Mucosa of descending colon (tissue), 3 donors: ENCODE data around the gene FGF11. TPM values are rescaled to one million over a fixed set of nuclear protein-coding genes. Genes with fewer than 3 reads are reported as not detected.
A peak's percentile ranks its signal among the peaks of the same experiment; 100 is the strongest.
"Not testable (repeated sequence)": the region's sequence is repeated elsewhere in the genome, so short reads cannot be mapped to it uniquely, and the experiment has no call there.

Experiments
- ATAC-seq: fragments of 200-7000 bp; cut with Tn5 transposase; one replicate; pipeline ENCODE4 v1.9.1; 2020; ENCODE audit warnings: mild to moderate bottlenecking, moderate library complexity
- DNase-seq, 3 donors: peaks; one replicate each; pipeline ENCODE4 v3.0.0-alpha.2; 2020
- H3K36me3 ChIP-seq: fragments of 200-600 bp; one replicate; pipeline ENCODE4 v1.8.0; 2021; ENCODE audit warnings: low read depth, mild to moderate bottlenecking
- H3K4me1 ChIP-seq: fragments of 200-600 bp; one replicate; pipeline ENCODE4 v1.8.0; 2021; ENCODE audit warnings: low read depth, mild to moderate bottlenecking
- H3K4me3 ChIP-seq: fragments of 200-600 bp; one replicate; pipeline ENCODE4 v1.8.0; 2021; ENCODE audit warnings: mild to moderate bottlenecking
- H3K9me3 ChIP-seq: fragments of 200-600 bp; one replicate; pipeline ENCODE4 v1.8.0; 2021; ENCODE audit warnings: mild to moderate bottlenecking
- CTCF ChIP-seq: fragments of 200-600 bp; IDR thresholded peaks from one replicate; pipeline ENCODE4 v1.8.0; 2022; ENCODE audit warnings: antibody characterized with exemption, mild to moderate bottlenecking
- intact Hi-C, 2 donors: fragments of 100-400 bp; cut with DNase I in 1 of 2; cut with micrococcal nuclease in 1 of 2; formaldehyde crosslinking; loops; one replicate each; pipeline versions ENCODE4 v1.11.0 to v1.11.1; 2022; cut with DNase I, micrococcal nuclease
- total RNA-seq, 3 donors: library from RNA; stranded (reverse); fragmentation: NEBNext Ultra II Directional in 2 of 3; extraction: Animal tissue kit (Norgen Biotek cat#: 25700) in 2 of 3; gene quantifications; one replicate each; pipeline versions ENCODE4 v1.2.1 to v1.2.4, GENCODE V29; 2021 to 2023
- donor health status: DM: no; HTN: no; CAD: no; lungs with moderate emphysema.
- donor health status: DM: no; HTN: no; CAD: no.
- donor health status: DM: no; HTN: yes; CAD: no.

The FGF11 gene
- total RNA-seq, 3 donors from 2014 or later: 1.4 to 3.0 (median 2.2) TPM

GRCh38 chr17:7466318-7466638 is 27.0 kb downstream of the FGF11 start:
- DNase-seq: no peak
- no peak for ATAC-seq
- H3K36me3 ChIP-seq: no peaks in the 10 kb centered on the region

DNA sequence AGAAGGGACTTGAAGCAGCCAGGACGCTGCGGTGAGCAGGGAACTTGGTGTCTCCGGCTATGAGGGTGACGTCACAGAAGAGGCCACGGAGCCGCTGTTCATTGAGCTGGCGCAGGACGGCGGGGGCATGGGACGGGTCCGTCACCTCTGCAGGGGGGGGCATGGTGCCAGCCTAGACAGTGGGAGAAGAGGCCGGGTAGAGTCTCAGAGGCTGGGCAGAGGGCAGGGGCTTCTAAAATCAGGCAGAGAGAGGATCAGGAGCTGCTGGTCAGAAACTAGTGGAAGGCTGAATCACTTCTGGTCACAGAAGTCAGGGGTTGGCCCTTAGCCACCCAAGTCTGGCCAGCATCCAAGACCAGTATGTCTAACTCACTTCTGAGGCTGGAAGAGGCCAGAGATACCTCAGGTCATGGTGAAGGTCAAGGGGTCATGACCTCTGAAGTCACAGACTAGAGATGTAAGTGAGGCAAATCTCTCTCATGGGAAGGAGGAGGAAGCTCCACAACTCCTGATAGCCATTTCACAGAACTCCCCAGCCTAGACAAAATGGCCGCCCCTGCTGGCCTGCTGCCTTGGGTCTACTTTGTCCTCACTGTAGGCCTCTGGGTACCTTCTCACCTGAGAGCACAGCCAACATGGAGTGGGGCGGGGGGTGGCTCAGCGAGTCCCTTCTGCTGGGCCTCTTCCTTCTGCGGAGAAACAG is 27.5 kb downstream of the FGF11 start:
- TF ChIP-seq CTCF: no peak
- DNase-seq: peak in 1 of 3 donors; percentile 47
- intact Hi-C loops: no loop called here
- Histone ChIP-seq H3K4me3 (no peak overlapping the region), H3K36me3 (no peaks in the 10 kb centered on the region), H3K9me3 (no peaks in the 10 kb centered on the region), H3K4me1 (peaks cover 6% of the 10 kb centered on the region)
- ATAC-seq: peak; percentile 19

More at GRCh38 chr17:7466318-7466638, 27.0 kb downstream of the FGF11 start:
- Histone ChIP-seq H3K9me3 (no peaks in the 10 kb centered on the region), H3K4me3 (no peak overlapping the region), H3K4me1 (peaks cover 6% of the 10 kb centered on the region)
- TF ChIP-seq CTCF: no peak
- intact Hi-C loops: no loop called here

DNA sequence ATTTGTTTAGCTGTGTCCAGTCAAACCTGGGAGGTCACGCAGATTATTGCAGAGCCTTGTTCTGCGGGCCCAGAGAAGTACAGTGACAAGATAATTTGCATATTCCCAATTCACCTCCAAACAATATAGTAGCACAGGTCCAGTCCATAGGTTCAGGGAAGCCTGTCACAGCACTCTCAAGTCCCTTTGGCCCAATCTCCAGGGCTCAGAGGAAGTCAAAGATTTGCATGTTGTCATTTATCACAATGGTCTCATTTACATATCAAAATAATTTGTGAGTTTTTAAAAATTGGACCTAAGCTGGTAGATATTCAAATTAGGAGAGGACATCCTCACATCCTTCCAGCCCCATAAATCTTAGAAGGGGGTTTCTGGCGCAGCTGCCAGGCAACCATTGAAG is 28.2 kb downstream of the FGF11 start:
- Histone ChIP-seq H3K4me3 (no peak overlapping the region), H3K36me3 (no peaks in the 10 kb centered on the region), H3K9me3 (no peaks in the 10 kb centered on the region), H3K4me1 (peaks cover 6% of the 10 kb centered on the region)
- TF ChIP-seq CTCF: no peak
- intact Hi-C loops: no loop called here
- no peak for ATAC-seq
- DNase-seq: no peak

DNA sequence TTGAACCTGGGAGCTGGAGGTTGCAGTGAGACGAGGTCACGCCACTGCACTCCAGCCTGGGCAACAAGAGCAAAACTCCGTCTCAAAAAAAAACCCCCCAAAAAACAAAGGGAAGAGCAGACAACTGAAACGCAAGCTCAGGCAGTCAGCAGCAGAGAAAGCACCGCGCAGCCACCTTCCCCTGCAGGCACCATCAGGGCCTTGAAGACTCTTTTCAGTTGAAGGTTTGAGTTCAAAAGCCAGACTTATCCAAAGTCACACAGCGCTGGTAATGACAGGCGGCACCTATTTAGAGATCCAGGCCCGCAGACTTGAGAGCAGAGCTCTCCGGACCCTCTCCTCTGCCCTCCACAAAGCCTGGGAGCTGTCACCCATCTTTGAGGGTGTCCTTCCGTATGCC is 29.0 kb downstream of the FGF11 start:
- DNase-seq (no peak), ATAC-seq (no peak)
- intact Hi-C loops: no loop called here
- Histone ChIP-seq H3K4me3 (no peak overlapping the region), H3K36me3 (no peaks in the 10 kb centered on the region), H3K9me3 (no peaks in the 10 kb centered on the region), H3K4me1 (peaks cover 6% of the 10 kb centered on the region)
- no peak for TF ChIP-seq CTCF

DNA sequence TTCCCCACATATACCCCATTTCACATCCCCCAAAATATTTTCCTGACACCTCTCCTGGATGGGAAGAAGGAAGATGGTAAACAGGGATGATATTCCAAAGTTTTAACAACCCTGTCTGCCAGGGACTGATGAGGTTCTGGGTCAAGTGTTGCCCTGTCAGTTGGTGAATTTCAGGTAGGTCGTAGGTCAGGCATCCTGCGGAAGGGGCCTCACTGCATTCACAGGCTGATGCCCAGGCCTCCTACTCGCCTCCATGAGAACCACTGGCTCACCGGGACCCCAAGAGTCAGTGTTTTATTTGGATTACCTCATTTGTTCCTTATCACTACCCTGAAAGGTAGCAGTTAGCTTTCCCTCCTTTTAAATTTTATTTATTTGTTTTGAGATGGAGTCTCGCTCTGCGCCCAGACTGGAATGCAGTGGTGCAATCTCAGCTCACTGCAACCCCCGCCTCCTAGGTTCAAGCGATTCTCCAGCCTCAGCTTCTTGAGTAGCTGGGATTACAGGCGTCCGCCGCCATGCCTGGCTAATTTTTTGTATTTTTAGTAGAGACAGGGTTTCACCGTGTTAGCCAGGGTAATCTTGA is 29.6 kb downstream of the FGF11 start:
- no peaks in the 10 kb centered on the region for H3K9me3 ChIP-seq
- TF ChIP-seq CTCF: no peak
- intact Hi-C loops: no loop called here
- ATAC-seq: no peak
- peaks cover 6% of the 10 kb centered on the region for H3K4me1 ChIP-seq
- H3K4me3 ChIP-seq: no peak overlapping the region
- no peaks in the 10 kb centered on the region for H3K36me3 ChIP-seq
- no peak for DNase-seq

GRCh38 chr17:7469843-7470242 is 30.5 kb downstream of the FGF11 start:
- peak in 1 of 3 donors; percentile 21 for DNase-seq
- ATAC-seq, H3K36me3 ChIP-seq, H3K4me3 ChIP-seq, intact Hi-C loops, H3K4me1 ChIP-seq, H3K9me3 ChIP-seq: not testable (repeated sequence)

DNA sequence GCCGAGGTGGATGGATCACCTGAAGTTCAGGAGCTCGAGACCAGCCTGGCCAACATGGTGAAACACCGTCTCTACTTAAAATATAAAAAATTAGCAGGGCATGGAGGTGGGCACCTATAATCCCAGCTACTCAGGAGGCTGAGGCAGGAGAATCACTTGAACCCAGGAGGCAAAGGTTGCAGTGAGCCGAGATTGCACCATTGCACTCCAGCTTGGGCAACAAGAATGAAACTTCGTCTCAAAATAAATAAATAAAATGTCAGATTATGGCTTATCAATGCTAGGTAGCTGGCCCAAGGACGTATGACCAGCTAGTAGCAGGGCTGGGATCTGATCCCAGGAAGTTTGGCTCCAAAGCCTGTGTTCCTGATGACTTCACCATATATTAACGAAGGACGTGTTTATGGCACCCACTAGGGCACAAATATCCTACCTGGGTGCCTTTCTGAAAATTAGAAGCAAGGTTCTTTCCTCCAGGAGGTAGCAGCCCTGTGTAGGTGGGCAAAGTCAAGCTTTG is 31.2 kb downstream of the FGF11 start:
- H3K9me3 ChIP-seq, H3K36me3 ChIP-seq, ATAC-seq, H3K4me3 ChIP-seq, intact Hi-C loops, H3K4me1 ChIP-seq: not testable (repeated sequence)
- peak in 2 of 3 donors; percentile 3 to 8 for DNase-seq
